SK-N-SH treated with all-trans-retinoic acid at 6 μM for 48 hours (cell line): Measurements from ENCODE around the gene ZBTB5.

Experiments used
- ATAC-seq: fragments of 200-7000 bp; cut with Tn5 transposase; 3 replicates; pipeline ENCODE4 v1.9.1; 2020; ENCODE audit warnings: mild to moderate bottlenecking, moderate library complexity
- ARNTL ChIP-seq: fragments of 450-650 bp; formaldehyde crosslinking; IDR thresholded peaks from 2 replicates; pipeline ENCODE4 v1.5.0; 2020; ENCODE audit warnings: low read depth, mild to moderate bottlenecking, moderate library complexity, borderline replicate concordance
- CSDC2 ChIP-seq: fragments of 250-450 bp; sonication (Bioruptor Pico); IDR thresholded peaks from 2 replicates; pipeline ENCODE4 v1.5.0; 2020; ENCODE audit warnings: mild to moderate bottlenecking, moderate library complexity
- GLIS3 ChIP-seq: fragments of 250-450 bp; sonication (Bioruptor Pico); IDR thresholded peaks from 2 replicates; pipeline ENCODE4 v1.5.0; 2020; ENCODE audit warnings: mild to moderate bottlenecking, moderate library complexity
- ISL1 ChIP-seq: fragments of 250-450 bp; sonication (Bioruptor Pico); IDR thresholded peaks from 2 replicates; pipeline ENCODE4 v2.1.2; 2022; ENCODE audit warnings: mild to moderate bottlenecking, moderate library complexity
- OSR1 ChIP-seq: fragments of 250-450 bp; sonication (Bioruptor Pico); IDR thresholded peaks from 2 replicates; pipeline ENCODE4 v1.8.0; 2022; ENCODE audit warnings: moderate library complexity, mild to moderate bottlenecking, inconsistent platforms
- POU6F1 ChIP-seq: fragments of 250-450 bp; sonication (Bioruptor Pico); IDR thresholded peaks from 2 replicates; pipeline ENCODE4 v1.8.0; 2021; ENCODE audit warnings: low read depth, mild to moderate bottlenecking, moderate library complexity, borderline replicate concordance
- PPARA ChIP-seq: fragments of 250-450 bp; sonication (Bioruptor Pico); IDR thresholded peaks from 2 replicates; pipeline ENCODE4 v1.5.0; 2020; ENCODE audit warnings: mild to moderate bottlenecking, borderline replicate concordance
- SNAI2 ChIP-seq: fragments of 250-450 bp; sonication (Bioruptor Pico); IDR thresholded peaks from 2 replicates; pipeline ENCODE4 v1.5.0; 2020; ENCODE audit warnings: mild to moderate bottlenecking, moderate library complexity
- TCF4 ChIP-seq: fragments of 250-450 bp; sonication (Bioruptor Pico); IDR thresholded peaks from 2 replicates; pipeline ENCODE4 v1.8.0; 2021; ENCODE audit warnings: mild to moderate bottlenecking, moderate library complexity, borderline replicate concordance
- ZFP3 ChIP-seq: fragments of 250-450 bp; sonication (Bioruptor Pico); IDR thresholded peaks from 2 replicates; pipeline ENCODE4 v1.5.0; 2020; ENCODE audit warnings: mild to moderate bottlenecking, moderate library complexity
- ZFP30 ChIP-seq: fragments of 450-650 bp; formaldehyde crosslinking; IDR thresholded peaks from 2 replicates; pipeline ENCODE4 v1.5.0; 2022; ENCODE audit warnings: mild to moderate bottlenecking, moderate library complexity
- ZNF565 ChIP-seq: fragments of 450-650 bp; formaldehyde crosslinking; conservative IDR thresholded peaks from 2 replicates; pipeline ENCODE4 v1.5.0; 2020; ENCODE audit warnings: low read depth, mild to moderate bottlenecking, moderate library complexity
- ZNF70 ChIP-seq: fragments of 450-650 bp; formaldehyde crosslinking; IDR thresholded peaks from 2 replicates; pipeline ENCODE4 v1.5.0; 2020; ENCODE audit warnings: mild to moderate bottlenecking, moderate library complexity
- ZNF8 ChIP-seq: fragments of 450-650 bp; formaldehyde crosslinking; IDR thresholded peaks from 2 replicates; pipeline ENCODE4 v1.5.0; 2020; ENCODE audit warnings: mild to moderate bottlenecking, moderate library complexity
- TF ChIP-seq, protein P1 (sequence below): fragments of 250-450 bp; sonication (Bioruptor Pico); IDR thresholded peaks from 2 replicates; pipeline ENCODE4 v1.5.1; 2020; ENCODE audit warnings: low read depth, mild to moderate bottlenecking, moderate library complexity
- TF ChIP-seq, protein P2 (sequence below): fragments of 250-450 bp; sonication (Bioruptor Pico); IDR thresholded peaks from 2 replicates; pipeline ENCODE4 v1.8.0; 2020; ENCODE audit warnings: mild to moderate bottlenecking, moderate library complexity, borderline replicate concordance
- TF ChIP-seq, protein P3 (sequence below): fragments of 250-450 bp; sonication (Bioruptor Pico); IDR thresholded peaks from 2 replicates; pipeline ENCODE4 v1.5.1; 2021; ENCODE audit warnings: mild to moderate bottlenecking, moderate library complexity
- TF ChIP-seq, protein P4 (sequence below): fragments of 250-450 bp; sonication (Bioruptor Pico); IDR thresholded peaks from 2 replicates; pipeline ENCODE4 v1.5.0; 2020; ENCODE audit warnings: mild to moderate bottlenecking, moderate library complexity

ZBTB5 gene

GRCh38 chr9:37466037-37466709, 923 bp upstream of the ZBTB5 start:
- peak; percentile 38; the same call in 1 of the 2 replicates for TF ChIP-seq ZNF70 (CRISPR knock-in tag)
- TF ChIP-seq ZNF8, result no peak
- TF ChIP-seq, protein P1, sequence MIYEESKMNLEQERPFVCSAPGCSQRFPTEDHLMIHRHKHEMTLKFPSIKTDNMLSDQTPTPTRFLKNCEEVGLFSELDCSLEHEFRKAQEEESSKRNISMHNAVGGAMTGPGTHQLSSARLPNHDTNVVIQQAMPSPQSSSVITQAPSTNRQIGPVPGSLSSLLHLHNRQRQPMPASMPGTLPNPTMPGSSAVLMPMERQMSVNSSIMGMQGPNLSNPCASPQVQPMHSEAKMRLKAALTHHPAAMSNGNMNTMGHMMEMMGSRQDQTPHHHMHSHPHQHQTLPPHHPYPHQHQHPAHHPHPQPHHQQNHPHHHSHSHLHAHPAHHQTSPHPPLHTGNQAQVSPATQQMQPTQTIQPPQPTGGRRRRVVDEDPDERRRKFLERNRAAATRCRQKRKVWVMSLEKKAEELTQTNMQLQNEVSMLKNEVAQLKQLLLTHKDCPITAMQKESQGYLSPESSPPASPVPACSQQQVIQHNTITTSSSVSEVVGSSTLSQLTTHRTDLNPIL (CRISPR knock-in tag), result no peak
- TF ChIP-seq ZFP3, result 0 out of 2 replicates have a peak, but pooled peaks have one; percentile 22
- TF ChIP-seq OSR1 (CRISPR knock-in tag), result no peak
- TF ChIP-seq, protein P2, sequence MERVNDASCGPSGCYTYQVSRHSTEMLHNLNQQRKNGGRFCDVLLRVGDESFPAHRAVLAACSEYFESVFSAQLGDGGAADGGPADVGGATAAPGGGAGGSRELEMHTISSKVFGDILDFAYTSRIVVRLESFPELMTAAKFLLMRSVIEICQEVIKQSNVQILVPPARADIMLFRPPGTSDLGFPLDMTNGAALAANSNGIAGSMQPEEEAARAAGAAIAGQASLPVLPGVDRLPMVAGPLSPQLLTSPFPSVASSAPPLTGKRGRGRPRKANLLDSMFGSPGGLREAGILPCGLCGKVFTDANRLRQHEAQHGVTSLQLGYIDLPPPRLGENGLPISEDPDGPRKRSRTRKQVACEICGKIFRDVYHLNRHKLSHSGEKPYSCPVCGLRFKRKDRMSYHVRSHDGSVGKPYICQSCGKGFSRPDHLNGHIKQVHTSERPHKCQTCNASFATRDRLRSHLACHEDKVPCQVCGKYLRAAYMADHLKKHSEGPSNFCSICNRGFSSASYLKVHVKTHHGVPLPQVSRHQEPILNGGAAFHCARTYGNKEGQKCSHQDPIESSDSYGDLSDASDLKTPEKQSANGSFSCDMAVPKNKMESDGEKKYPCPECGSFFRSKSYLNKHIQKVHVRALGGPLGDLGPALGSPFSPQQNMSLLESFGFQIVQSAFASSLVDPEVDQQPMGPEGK (CRISPR knock-in tag), result no peak
- TF ChIP-seq POU6F1, result no peak
- TF ChIP-seq, protein P3, sequence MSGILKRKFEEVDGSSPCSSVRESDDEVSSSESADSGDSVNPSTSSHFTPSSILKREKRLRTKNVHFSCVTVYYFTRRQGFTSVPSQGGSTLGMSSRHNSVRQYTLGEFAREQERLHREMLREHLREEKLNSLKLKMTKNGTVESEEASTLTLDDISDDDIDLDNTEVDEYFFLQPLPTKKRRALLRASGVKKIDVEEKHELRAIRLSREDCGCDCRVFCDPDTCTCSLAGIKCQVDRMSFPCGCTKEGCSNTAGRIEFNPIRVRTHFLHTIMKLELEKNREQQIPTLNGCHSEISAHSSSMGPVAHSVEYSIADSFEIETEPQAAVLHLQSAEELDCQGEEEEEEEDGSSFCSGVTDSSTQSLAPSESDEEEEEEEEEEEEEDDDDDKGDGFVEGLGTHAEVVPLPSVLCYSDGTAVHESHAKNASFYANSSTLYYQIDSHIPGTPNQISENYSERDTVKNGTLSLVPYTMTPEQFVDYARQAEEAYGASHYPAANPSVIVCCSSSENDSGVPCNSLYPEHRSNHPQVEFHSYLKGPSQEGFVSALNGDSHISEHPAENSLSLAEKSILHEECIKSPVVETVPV (CRISPR knock-in tag), result no peak
- TF ChIP-seq ISL1 (CRISPR knock-in tag), result no peak
- no peak for TF ChIP-seq ARNTL (CRISPR knock-in tag)
- no peak for TF ChIP-seq TCF4 (CRISPR knock-in tag)
- peak; percentile 32 for ATAC-seq

- ATAC-seq, result peak; percentile 60
- TF ChIP-seq, protein P1 (CRISPR knock-in tag), result no peak
- TF ChIP-seq, protein P3 (CRISPR knock-in tag), result 0 out of 2 replicates have a peak, but pooled peaks have one; percentile 22
These were observed 613 bp downstream of the ZBTB5 start for GRCh38 chr9:37464426-37465248.

DNA sequence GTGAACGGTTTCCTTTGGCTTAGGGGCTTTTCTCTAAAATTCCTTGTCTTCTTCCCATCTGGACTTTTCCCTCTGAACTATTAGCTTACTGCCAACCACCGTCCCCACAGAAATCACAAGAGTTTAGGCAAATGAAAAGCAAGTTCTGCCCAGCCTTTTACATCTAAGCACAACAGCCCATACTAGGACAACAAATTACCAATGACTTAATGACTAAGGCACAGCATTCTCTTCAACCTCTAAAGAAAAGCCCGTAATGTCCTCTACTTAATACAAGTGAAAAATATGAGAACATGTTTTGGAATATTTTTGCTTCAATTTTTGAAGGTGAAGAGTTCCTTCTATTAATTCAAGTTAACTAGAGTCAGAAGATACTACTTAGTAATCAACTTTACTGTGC, 1.2 kb downstream of the ZBTB5 start:
- ATAC-seq, result no peak
- TF ChIP-seq ZNF70 (CRISPR knock-in tag) (no peak), SNAI2 (CRISPR knock-in tag) (no peak), GLIS3 (CRISPR knock-in tag) (no peak), ZNF565 (CRISPR knock-in tag) (no peak), ISL1 (CRISPR knock-in tag) (no peak), ARNTL (CRISPR knock-in tag) (no peak), ZFP30 (no peak), ZNF8 (no peak), ZFP3 (no peak), CSDC2 (CRISPR knock-in tag) (no peak), PPARA (no peak)
- TF ChIP-seq, protein P4, sequence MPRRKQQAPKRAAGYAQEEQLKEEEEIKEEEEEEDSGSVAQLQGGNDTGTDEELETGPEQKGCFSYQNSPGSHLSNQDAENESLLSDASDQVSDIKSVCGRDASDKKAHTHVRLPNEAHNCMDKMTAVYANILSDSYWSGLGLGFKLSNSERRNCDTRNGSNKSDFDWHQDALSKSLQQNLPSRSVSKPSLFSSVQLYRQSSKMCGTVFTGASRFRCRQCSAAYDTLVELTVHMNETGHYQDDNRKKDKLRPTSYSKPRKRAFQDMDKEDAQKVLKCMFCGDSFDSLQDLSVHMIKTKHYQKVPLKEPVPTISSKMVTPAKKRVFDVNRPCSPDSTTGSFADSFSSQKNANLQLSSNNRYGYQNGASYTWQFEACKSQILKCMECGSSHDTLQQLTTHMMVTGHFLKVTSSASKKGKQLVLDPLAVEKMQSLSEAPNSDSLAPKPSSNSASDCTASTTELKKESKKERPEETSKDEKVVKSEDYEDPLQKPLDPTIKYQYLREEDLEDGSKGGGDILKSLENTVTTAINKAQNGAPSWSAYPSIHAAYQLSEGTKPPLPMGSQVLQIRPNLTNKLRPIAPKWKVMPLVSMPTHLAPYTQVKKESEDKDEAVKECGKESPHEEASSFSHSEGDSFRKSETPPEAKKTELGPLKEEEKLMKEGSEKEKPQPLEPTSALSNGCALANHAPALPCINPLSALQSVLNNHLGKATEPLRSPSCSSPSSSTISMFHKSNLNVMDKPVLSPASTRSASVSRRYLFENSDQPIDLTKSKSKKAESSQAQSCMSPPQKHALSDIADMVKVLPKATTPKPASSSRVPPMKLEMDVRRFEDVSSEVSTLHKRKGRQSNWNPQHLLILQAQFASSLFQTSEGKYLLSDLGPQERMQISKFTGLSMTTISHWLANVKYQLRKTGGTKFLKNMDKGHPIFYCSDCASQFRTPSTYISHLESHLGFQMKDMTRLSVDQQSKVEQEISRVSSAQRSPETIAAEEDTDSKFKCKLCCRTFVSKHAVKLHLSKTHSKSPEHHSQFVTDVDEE (CRISPR knock-in tag), result no peak
- TF ChIP-seq, protein P2 (CRISPR knock-in tag), result no peak
- TF ChIP-seq, protein P1 (CRISPR knock-in tag), result no peak
